Stimulated activated effector memory CD8-positive, alpha-beta T cell treated with anti-CD3 and anti-CD28 coated beads, Interleukin-12 subunit alpha, Interleukin-12 subunit beta, amount 100 ng/mL, for 72 hours (primary cell): ENCODE measurements around the gene ZMYND10.

Experiments used
- ATAC-seq: fragments of 150-1000 bp; cut with Tn5 transposase; 2 replicates; pipeline ENCODE4 v1.10.0; 2021
- DNase-seq, 2 donors: peaks; one replicate each; pipeline ENCODE4 v3.0.0; 2021 to 2022; ENCODE audit warnings: low spot score in 2 of 2
- H3K27ac Mint-ChIP-seq: one replicate; pipeline ENCODE4 v1.8.0; 2022; ENCODE audit warnings: mild to moderate bottlenecking, mixed read lengths
- H3K36me3 Mint-ChIP-seq: one replicate; pipeline ENCODE4 v1.8.0; 2022; ENCODE audit warnings: mild to moderate bottlenecking, mixed read lengths
- H3K4me1 Mint-ChIP-seq: one replicate; pipeline ENCODE4 v1.8.0; 2022; ENCODE audit warnings: mixed read lengths
- H3K4me3 Mint-ChIP-seq: one replicate; pipeline ENCODE4 v1.8.0; 2022; ENCODE audit warnings: mild to moderate bottlenecking, mixed read lengths
- H3K9me3 Mint-ChIP-seq: one replicate; pipeline ENCODE4 v1.8.0; 2022; ENCODE audit warnings: mixed read lengths

Gene ZMYND10

GRCh38 chr3:50297896-50298725, 47.4 kb downstream of the ZMYND10 start:
- Mint-ChIP-seq H3K27ac (peak overlapping the region; percentile 97), H3K4me1 (peaks cover 40% of the 10 kb centered on the region), H3K36me3 (peaks cover 7% of the 10 kb centered on the region), H3K4me3 (peak overlapping the region; percentile 98), H3K9me3 (no peaks in the 10 kb centered on the region)
- DNase-seq (no peak), ATAC-seq (no peak)

GRCh38 chr3:50297384-50297775, 48.2 kb downstream of the ZMYND10 start:
- peak overlapping the region; percentile 71 for H3K27ac Mint-ChIP-seq
- no peaks in the 10 kb centered on the region for H3K9me3 Mint-ChIP-seq
- ATAC-seq (no peak), DNase-seq (no peak)
- peaks cover 11% of the 10 kb centered on the region for H3K36me3 Mint-ChIP-seq
- peaks cover 42% of the 10 kb centered on the region for H3K4me1 Mint-ChIP-seq
- H3K4me3 Mint-ChIP-seq, result peak overlapping the region; percentile 98

- H3K9me3 Mint-ChIP-seq, result no peaks in the 10 kb centered on the region
- ATAC-seq (no peak), DNase-seq (no peak)
- peaks cover 15% of the 10 kb centered on the region for H3K36me3 Mint-ChIP-seq
- H3K4me1 Mint-ChIP-seq, result peaks cover 44% of the 10 kb centered on the region
- H3K4me3 Mint-ChIP-seq, result peak overlapping the region; percentile 98
- H3K27ac Mint-ChIP-seq, result peak overlapping the region; percentile 71
Measured at GRCh38 chr3:50296721-50297383, 48.7 kb downstream of the ZMYND10 start.

- H3K27ac Mint-ChIP-seq, result peak overlapping the region; percentile 71
- peaks cover 21% of the 10 kb centered on the region for H3K36me3 Mint-ChIP-seq
- peaks cover 48% of the 10 kb centered on the region for H3K4me1 Mint-ChIP-seq
- DNase-seq (no peak), ATAC-seq (no peak)
- no peak overlapping the region for H3K4me3 Mint-ChIP-seq
- no peaks in the 10 kb centered on the region for H3K9me3 Mint-ChIP-seq
Measured at GRCh38 chr3:50295553-50296431, 49.7 kb downstream of the ZMYND10 start.

- Mint-ChIP-seq H3K4me3 (no peak overlapping the region), H3K27ac (no peak overlapping the region), H3K9me3 (no peaks in the 10 kb centered on the region), H3K36me3 (peaks cover 30% of the 10 kb centered on the region), H3K4me1 (peaks cover 42% of the 10 kb centered on the region)
- DNase-seq (no peak), ATAC-seq (no peak)
Measured at GRCh38 chr3:50294492-50295403, 50.8 kb downstream of the ZMYND10 start.

GRCh38 chr3:50294089-50294488, 51.4 kb downstream of the ZMYND10 start:
- H3K9me3 Mint-ChIP-seq, result no peaks in the 10 kb centered on the region
- ATAC-seq (no peak), DNase-seq (no peak)
- H3K4me3 Mint-ChIP-seq, result no peak overlapping the region
- H3K36me3 Mint-ChIP-seq, result peaks cover 34% of the 10 kb centered on the region
- peaks cover 41% of the 10 kb centered on the region for H3K4me1 Mint-ChIP-seq
- H3K27ac Mint-ChIP-seq, result no peak overlapping the region

- H3K4me3 Mint-ChIP-seq, result peak overlapping the region; percentile 88
- H3K27ac Mint-ChIP-seq, result peak overlapping the region; percentile 98
- DNase-seq (no peak), ATAC-seq (no peak)
- no peaks in the 10 kb centered on the region for H3K9me3 Mint-ChIP-seq
- peaks cover 38% of the 10 kb centered on the region for H3K4me1 Mint-ChIP-seq
- peaks cover 39% of the 10 kb centered on the region for H3K36me3 Mint-ChIP-seq
Measured at GRCh38 chr3:50293079-50293801, 52.3 kb downstream of the ZMYND10 start.

GRCh38 chr3:50292159-50293078, 53.1 kb downstream of the ZMYND10 start, which contains the start of gene IFRD2:
Gene IFRD2 (minus strand): TSS chr3:50292429. CDS start chr3:50292274, 155 bp downstream.
- Mint-ChIP-seq H3K27ac (peak within 1 kb of the TSS; percentile 98), H3K9me3 (no peaks in the 10 kb centered on the region), H3K36me3 (peaks cover 47% of the 10 kb centered on the region)

More at GRCh38 chr3:50292159-50293078, 53.1 kb downstream of the ZMYND10 start, which contains the start of gene IFRD2:
- peaks cover 30% of the 10 kb centered on the region for H3K4me1 Mint-ChIP-seq
- peak; percentile 98 for ATAC-seq
- peak within 1 kb of the TSS; percentile 88 for H3K4me3 Mint-ChIP-seq
- DNase-seq, result peak; percentile 82 to 93
